GM19455 (cell line): ENCODE data around the gene ICOSLG.
"Not testable (repeated sequence)": the region's sequence is repeated elsewhere in the genome, so short reads cannot be mapped to it uniquely, and the experiment has no call there.

Source experiments
- ATAC-seq: cut with Tn5 transposase; IDR thresholded peaks from one replicate; pipeline ENCODE4 v1.9.1; 2021; ENCODE audit not compliant: unreplicated experiment

ICOSLG gene

DNA sequence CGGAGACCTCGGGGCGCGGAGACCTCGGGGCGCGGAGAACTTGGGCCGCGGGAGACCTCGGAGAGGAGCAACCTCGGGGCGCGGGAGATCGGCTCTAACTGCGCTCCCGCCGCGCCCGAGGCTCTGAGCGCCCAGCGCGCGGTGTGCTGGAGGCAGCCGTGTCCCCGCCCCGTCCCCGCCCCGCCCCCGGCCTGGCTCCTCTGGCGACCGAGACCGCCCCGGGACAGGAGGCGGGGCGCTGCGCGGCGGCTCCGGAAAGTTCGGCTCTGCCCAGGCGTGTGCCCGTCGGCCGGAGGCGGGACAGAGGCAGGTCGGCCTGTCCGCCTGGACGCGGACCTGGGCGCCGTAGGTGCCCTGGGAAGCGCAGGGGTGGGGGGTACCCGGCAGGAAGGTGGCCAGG is at the start of gene ICOSLG:
TSS of gene ICOSLG (minus strand) at position 102 of the 400 bp plus-strand sequence. CDS start 126 bp downstream, outside the sequence.
- peak; percentile 38 for ATAC-seq

DNA sequence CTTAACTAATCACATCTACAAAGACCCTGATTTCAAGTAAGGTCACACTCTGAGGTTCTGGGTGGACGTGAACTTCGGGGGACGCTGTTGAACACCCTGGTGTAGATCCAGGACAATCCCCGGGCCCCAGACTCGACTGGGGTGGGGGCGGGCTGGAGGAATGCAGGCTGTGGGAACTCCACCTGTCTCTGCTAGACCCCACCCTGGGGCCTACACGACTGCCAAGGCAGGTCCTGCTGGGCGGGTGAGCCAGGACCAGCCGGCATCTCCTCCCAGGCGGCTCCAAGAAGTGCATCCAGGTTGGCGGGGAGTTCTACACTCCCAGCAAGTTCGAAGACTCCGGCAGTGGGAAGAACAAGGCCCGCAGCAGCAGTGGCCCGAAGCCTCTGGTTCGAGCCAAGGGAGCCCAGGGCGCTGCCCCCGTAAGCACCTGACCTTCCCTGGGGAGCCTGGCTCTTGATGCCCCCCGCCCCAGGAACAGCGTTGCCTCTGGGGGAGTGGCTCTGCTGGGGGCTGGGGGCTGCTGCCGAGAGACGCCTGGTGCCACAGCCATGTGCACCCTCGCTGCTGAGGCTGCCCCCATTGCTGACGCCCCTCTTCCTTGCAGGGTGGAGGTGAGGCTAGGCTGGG is 48.8 kb upstream of the ICOSLG start:
- no peak for ATAC-seq

DNA sequence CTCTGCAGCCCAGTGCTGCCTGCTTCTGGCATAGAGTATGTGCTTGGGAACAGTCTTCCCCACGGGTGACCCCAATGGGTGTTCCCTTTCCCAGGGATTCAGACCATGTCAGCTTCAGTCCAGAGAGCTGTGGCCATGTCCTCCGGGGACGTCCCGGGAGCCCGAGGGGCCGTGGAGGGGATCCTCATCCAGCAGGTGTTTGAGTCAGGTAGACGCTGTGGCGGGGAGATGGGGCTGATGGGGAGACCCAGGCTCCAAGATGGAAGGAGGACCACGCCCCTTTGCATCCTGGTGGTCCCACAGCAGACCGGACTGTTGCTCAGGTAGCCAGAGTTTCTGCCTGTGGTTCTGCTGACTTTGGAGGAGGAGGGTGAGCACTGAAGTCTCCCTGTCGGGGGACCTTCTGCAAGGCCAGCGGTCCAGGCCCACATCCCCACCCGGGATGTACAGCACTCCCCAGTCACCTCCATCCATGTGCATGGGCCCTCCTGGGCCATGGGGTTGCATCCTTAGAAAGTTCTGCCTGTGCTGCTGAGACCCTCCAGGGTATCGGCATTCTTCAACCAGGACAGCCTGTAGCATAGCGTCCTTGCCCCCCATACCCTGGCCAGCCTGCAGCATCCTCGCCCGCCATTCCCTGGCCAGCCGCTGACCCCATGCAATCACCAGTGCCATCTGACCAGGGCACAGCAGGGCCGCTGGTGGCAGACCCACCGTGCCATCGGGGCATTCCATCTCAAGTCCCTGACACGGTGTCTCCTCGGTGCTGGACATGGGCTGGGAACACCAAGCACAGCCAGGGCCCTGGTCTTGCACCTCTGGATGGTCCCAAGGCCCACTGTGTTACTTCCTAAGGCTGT is 47.7 kb upstream of the ICOSLG start:
- no peak for ATAC-seq

- no peak for ATAC-seq
These were observed 46.2 kb upstream of the ICOSLG start for GRCh38 chr21:44286716-44287632.

GRCh38 chr21:44286086-44286715 is 45.5 kb upstream of the ICOSLG start:
- ATAC-seq: no peak

DNA sequence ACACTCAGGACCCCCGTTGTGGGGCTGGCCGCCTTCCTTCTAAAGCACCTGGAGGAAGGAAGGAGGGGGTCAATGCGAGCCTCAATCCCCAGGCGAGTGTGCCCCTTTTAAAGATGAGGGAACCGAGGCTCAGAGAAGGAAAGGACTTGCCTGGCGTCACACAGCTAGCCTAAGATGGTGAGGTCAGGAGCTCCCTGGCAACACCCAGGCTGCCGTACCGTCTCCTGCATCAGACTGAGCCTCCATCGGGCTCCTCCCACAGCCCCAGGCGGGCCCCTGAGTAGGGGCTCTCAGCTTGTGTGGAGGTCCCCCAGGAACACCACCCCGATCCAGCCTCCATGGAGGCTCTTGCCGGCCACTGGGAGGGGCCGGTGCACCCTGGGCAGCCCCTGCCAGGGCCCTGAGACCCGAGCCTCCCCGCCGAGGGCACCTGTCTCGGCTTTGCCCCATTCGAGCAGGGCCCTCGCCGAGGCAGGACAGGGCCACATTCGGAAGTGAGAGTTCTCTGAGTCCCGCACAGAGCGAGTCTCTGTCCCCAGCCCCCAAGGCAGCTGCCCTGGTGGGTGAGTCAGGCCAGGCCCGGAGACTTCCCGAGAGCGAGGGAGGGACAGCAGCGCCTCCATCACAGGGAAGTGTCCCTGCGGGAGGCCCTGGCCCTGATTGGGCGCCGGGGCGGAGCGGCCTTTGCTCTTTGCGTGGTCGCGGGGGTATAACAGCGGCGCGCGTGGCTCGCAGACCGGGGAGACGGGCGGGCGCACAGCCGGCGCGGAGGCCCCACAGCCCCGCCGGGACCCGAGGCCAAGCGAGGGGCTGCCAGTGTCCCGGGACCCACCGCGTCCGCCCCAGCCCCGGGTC is 44.6 kb upstream of the ICOSLG start, which contains the start of gene AIRE:
TSS of gene AIRE (plus strand) at position 739 of the 855 bp plus-strand sequence. CDS start 131 bp downstream, outside the sequence.
- ATAC-seq: no peak

GRCh38 chr21:44283948-44284347 is 43.2 kb upstream of the ICOSLG start:
- no peak for ATAC-seq

GRCh38 chr21:44283211-44283785 is 42.6 kb upstream of the ICOSLG start:
- not testable (repeated sequence) for ATAC-seq

GRCh38 chr21:44282370-44282769 is 41.6 kb upstream of the ICOSLG start:
- no peak for ATAC-seq

GRCh38 chr21:44281801-44282200 is 41.1 kb upstream of the ICOSLG start:
- ATAC-seq: no peak

GRCh38 chr21:44279354-44280260 is 38.9 kb upstream of the ICOSLG start:
- ATAC-seq: no peak

DNA sequence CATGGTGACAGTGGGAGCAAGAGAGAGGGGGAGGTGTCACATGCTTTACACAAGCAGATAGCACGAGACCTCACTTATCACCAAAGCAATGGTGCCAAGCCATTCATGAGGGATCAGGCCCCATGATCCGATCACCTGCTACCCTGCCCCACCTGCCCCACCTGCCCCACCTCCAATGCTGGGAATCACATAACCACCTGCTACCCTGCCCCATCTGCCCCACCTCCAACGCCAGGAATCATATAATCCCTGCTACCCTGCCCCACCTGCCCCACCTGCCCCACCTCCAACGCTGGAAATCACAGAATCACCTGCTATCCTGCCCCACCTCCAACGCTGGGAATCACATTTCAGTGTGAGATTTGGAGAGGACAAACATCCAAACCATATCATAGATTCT is 34.3 kb upstream of the ICOSLG start:
- no peak for ATAC-seq

DNA sequence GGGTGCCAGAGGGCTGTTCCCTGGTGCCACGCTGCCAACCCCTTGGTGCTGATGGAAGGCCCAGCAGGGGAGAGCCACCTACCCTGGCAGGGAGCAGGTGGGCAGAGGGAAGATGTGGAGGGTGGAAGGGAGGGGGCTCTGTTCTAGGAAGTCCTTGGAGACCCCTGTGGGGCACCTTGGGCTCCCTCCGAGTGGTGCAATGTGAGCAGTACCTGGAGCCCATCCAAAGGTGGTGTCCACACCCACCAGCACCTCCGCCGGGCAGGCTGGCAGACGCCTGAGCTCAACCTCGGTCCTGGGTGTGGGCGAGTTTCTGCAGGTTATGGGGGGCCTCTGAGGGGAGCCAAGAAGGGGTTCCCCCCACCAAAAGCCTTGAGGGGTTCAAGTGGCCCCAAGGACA is 32.3 kb upstream of the ICOSLG start:
- no peak for ATAC-seq

- no peak for ATAC-seq
These were observed 31.6 kb upstream of the ICOSLG start for GRCh38 chr21:44272284-44272858.

- ATAC-seq: no peak
These were observed 31.0 kb upstream of the ICOSLG start for GRCh38 chr21:44271558-44272283.

- ATAC-seq: no peak
These were observed 28.3 kb upstream of the ICOSLG start for GRCh38 chr21:44269090-44269489.

DNA sequence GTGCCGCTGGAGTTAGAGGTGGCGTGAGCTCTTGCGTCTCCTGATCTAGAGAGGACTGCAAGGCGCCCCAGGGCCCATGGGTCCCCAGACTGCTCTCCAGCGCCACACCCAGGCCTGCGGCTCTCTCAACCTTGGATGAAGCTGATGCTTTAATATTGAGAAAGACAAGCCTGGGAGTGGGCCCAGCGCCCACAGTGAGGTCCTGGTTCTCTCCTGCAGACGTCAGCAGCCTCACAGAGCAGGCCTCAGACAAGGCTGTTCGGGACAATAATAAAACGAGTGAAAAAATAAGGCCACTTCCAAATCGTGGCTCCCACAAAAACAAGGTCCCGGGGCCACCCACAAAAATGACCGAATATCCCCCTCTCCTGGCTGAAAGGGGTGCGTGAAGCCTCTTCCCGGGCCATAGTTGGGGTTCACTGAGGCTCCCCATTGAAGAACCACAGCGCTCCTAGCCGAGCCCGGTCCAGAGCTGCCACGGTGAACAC is 27.0 kb upstream of the ICOSLG start:
- no peak for ATAC-seq
